ENCODE measurements around the gene CDH13. TPM values are rescaled to one million over a fixed set of nuclear protein-coding genes. Genes with fewer than 3 reads are reported as not detected.

Gene CDH13
- total and polyA plus RNA-seq, 2 of the 8 experiments (the other 6 are each of a cell fraction or from before 2014, with no cell fraction given) = 2.3 to 2.4 TPM

DNA sequence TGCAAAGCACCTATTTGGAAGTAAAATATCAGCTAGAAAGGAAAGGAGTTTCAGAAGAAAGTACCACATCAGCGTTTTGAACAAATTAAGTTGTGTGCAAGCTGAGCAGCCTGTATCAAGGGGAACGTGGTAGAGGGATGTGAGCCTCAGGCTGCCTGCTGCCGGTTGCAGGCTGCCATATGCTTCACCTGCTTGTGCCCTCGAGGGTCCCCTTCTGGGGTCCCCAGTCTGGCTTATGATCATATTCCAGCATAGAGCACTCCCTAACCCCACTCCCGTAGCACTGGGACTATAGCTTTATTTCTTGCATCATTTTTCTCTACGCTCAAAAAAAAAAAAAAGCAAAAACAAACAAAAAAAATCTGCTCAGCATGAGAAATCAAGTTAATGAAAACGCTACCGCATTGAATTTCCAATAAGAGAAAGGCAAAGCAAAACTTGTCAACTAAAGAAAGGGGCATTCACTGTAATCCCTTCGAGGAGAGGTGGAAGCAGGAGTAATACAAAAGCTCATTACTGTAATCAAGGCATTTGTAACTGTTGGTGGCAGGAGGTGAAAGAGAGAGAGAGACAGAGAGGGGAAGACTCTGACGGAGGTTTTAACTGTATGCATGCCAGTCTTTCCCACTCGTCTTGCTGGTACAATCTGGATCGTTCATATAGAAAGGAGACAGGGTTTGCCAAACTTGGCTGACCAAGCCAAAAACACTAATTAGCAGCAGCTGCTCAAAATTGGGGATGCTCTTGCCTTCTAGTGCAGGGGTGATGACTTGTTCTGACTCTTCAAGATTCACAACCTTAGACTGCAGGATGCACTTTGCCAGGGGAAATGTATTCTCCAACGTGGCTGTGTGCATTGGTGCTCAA, 922.8 kb downstream of the CDH13 start (continued):
- TF ChIP-seq, protein P1, sequence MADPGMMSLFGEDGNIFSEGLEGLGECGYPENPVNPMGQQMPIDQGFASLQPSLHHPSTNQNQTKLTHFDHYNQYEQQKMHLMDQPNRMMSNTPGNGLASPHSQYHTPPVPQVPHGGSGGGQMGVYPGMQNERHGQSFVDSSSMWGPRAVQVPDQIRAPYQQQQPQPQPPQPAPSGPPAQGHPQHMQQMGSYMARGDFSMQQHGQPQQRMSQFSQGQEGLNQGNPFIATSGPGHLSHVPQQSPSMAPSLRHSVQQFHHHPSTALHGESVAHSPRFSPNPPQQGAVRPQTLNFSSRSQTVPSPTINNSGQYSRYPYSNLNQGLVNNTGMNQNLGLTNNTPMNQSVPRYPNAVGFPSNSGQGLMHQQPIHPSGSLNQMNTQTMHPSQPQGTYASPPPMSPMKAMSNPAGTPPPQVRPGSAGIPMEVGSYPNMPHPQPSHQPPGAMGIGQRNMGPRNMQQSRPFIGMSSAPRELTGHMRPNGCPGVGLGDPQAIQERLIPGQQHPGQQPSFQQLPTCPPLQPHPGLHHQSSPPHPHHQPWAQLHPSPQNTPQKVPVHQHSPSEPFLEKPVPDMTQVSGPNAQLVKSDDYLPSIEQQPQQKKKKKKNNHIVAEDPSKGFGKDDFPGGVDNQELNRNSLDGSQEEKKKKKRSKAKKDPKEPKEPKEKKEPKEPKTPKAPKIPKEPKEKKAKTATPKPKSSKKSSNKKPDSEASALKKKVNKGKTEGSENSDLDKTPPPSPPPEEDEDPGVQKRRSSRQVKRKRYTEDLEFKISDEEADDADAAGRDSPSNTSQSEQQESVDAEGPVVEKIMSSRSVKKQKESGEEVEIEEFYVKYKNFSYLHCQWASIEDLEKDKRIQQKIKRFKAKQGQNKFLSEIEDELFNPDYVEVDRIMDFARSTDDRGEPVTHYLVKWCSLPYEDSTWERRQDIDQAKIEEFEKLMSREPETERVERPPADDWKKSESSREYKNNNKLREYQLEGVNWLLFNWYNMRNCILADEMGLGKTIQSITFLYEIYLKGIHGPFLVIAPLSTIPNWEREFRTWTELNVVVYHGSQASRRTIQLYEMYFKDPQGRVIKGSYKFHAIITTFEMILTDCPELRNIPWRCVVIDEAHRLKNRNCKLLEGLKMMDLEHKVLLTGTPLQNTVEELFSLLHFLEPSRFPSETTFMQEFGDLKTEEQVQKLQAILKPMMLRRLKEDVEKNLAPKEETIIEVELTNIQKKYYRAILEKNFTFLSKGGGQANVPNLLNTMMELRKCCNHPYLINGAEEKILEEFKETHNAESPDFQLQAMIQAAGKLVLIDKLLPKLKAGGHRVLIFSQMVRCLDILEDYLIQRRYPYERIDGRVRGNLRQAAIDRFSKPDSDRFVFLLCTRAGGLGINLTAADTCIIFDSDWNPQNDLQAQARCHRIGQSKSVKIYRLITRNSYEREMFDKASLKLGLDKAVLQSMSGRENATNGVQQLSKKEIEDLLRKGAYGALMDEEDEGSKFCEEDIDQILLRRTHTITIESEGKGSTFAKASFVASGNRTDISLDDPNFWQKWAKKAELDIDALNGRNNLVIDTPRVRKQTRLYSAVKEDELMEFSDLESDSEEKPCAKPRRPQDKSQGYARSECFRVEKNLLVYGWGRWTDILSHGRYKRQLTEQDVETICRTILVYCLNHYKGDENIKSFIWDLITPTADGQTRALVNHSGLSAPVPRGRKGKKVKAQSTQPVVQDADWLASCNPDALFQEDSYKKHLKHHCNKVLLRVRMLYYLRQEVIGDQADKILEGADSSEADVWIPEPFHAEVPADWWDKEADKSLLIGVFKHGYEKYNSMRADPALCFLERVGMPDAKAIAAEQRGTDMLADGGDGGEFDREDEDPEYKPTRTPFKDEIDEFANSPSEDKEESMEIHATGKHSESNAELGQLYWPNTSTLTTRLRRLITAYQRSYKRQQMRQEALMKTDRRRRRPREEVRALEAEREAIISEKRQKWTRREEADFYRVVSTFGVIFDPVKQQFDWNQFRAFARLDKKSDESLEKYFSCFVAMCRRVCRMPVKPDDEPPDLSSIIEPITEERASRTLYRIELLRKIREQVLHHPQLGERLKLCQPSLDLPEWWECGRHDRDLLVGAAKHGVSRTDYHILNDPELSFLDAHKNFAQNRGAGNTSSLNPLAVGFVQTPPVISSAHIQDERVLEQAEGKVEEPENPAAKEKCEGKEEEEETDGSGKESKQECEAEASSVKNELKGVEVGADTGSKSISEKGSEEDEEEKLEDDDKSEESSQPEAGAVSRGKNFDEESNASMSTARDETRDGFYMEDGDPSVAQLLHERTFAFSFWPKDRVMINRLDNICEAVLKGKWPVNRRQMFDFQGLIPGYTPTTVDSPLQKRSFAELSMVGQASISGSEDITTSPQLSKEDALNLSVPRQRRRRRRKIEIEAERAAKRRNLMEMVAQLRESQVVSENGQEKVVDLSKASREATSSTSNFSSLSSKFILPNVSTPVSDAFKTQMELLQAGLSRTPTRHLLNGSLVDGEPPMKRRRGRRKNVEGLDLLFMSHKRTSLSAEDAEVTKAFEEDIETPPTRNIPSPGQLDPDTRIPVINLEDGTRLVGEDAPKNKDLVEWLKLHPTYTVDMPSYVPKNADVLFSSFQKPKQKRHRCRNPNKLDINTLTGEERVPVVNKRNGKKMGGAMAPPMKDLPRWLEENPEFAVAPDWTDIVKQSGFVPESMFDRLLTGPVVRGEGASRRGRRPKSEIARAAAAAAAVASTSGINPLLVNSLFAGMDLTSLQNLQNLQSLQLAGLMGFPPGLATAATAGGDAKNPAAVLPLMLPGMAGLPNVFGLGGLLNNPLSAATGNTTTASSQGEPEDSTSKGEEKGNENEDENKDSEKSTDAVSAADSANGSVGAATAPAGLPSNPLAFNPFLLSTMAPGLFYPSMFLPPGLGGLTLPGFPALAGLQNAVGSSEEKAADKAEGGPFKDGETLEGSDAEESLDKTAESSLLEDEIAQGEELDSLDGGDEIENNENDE (IDR thresholded peaks at IDR 0.05; ENCODE audit: insufficient replicate concordance, low read length) = no peak
- TF ChIP-seq POLR2AphosphoS5 (IDR thresholded peaks at IDR 0.05; ENCODE audit: low read depth, low read length) (no peak), SIRT6 (IDR thresholded peaks at IDR 0.05; ENCODE audit: low read length) (no peak), BRCA1 (IDR thresholded peaks at IDR 0.05; ENCODE audit: low read depth, low read length) (no peak), SP1 (IDR thresholded peaks at IDR 0.05; ENCODE audit: low read depth, low read length) (no peak), CREB1 (IDR thresholded peaks at IDR 0.05) (no peak), SP4 (IDR thresholded peaks at IDR 0.05; ENCODE audit: low read length) (no peak), RAD21 (IDR thresholded peaks at IDR 0.05 in 1 of 2, conservative IDR thresholded peaks at IDR 0.05 in 1 of 2; ENCODE audit: low read depth in 2 of 2, low read length in 2 of 2) (no peak), RFX5 (IDR thresholded peaks at IDR 0.05; ENCODE audit: borderline replicate concordance, low read depth, low read length) (no peak), NANOG (IDR thresholded peaks at IDR 0.05; ENCODE audit: insufficient read depth, low read depth, low read length, poor library complexity, severe bottlenecking) (no peak), POU5F1 (IDR thresholded peaks at IDR 0.05; ENCODE audit: low read depth, low read length) (no peak)
